GM18519 (cell line): ENCODE results near the gene AKAP11.
A peak's percentile ranks its signal among the peaks of the same experiment; 100 is the strongest.

Experiments used
- ATAC-seq: cut with Tn5 transposase; IDR thresholded peaks from one replicate; pipeline ENCODE4 v1.9.1; 2021; ENCODE audit warnings: mild to moderate bottlenecking, moderate library complexity; ENCODE audit not compliant: unreplicated experiment, low FRiP score

Gene AKAP11

GRCh38 chr13:42274386-42275097 lies 2.6 kb downstream of the AKAP11 start:
- ATAC-seq = no peak

- peak; percentile 31 for ATAC-seq
Observed at GRCh38 chr13:42275098-42275471, 3.1 kb downstream of the AKAP11 start.

DNA sequence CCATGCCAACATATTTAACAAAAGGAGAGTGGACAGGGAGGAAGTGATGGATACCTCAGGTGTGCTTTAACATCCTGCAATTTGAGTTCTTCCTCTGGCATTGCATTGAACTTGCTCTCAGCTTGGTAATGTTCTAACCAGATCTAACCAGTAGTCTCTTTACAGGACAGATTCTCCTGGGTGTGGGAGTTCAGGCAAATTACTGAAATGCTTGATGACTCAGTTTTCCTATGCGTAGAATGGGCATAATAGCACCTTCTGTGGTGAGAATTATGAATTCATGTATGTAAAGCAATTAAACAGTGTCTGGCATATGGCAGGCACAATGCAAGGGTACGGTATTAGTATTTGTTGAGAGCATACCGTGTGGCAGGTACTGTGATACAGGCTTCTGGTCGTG lies 3.6 kb downstream of the AKAP11 start:
- no peak for ATAC-seq

- ATAC-seq = no peak
Observed at GRCh38 chr13:42276683-42277082, 4.7 kb downstream of the AKAP11 start.

- no peak for ATAC-seq
Observed at GRCh38 chr13:42277618-42278276, 5.8 kb downstream of the AKAP11 start.

- ATAC-seq = no peak
Observed at GRCh38 chr13:42279080-42279479, 7.1 kb downstream of the AKAP11 start.

DNA sequence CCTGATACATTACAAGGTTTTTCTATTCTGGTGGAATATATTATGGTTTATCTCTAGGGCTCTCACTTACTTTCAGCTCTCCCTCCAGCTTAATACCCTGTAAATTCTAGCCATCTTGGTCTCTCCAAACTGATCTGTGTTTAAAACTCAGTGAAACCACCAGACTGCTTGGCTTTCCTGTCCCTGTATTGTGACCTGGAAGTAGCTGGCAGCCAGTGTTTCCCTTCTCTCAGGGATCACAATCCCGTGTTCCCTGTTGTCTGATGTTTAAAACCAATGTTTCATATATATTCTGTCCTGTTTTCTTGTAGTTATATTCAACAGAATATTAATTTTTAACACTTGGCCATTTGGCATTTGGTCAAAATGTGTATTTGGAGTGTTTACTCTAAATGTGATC lies 8.0 kb downstream of the AKAP11 start:
- no peak for ATAC-seq

DNA sequence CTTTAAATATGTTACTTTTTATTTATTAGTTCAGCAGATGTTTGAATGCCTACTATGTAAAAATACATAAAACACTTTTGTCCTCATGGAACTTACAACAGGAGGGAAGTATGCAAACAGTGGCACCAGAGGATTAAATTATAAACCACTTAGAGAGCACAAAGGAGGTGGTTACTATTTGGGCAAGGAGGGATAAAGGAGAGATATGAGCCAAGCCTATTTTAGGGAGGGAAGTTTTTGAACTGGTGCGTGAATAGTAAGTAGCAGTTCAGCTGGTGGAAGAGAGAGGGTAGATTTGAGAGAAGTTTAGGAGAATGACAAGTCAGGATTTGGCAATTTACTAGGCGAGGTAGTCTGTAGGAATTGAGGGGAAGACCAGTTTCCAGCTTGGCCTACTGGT lies 8.6 kb downstream of the AKAP11 start:
- no peak for ATAC-seq

DNA sequence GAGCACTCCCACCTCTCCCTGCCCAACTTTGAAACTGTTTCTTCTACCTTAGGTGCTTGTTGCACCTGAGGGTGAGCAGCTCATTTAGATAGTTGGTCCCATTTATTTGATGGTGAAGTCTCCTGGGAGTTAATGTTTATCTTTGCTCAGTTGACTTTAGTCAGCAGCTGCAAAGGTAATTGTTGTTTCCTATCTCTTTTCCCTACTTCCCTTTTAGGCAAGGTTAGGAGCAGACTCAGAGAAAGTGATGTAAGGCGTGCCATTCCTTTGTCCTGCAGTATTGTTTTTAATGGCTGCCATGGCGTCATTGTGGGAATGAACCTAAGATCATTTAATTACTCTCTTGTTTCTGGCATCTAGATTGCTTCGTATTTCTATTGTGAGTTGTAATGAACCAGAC lies 11.6 kb downstream of the AKAP11 start:
- no peak for ATAC-seq

DNA sequence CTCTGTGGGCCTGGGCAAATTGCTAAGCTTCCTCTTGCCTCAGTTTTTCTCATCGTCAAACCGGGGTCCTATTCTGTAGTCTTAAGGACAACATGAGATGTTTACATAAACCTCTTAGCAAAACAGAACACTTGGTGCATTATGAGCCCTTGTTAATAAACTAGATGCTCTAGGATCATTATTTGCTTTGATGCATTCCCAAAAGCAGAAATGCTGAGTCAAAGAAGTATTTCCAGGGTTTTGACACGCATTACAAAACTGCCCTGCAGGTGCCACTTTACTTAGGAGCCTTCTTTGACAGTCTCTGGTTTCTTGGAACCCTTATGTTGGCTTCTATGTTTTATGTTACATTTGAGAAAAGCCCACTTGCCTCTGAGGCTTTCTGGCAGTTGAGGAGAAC lies 12.1 kb downstream of the AKAP11 start:
- ATAC-seq = no peak

DNA sequence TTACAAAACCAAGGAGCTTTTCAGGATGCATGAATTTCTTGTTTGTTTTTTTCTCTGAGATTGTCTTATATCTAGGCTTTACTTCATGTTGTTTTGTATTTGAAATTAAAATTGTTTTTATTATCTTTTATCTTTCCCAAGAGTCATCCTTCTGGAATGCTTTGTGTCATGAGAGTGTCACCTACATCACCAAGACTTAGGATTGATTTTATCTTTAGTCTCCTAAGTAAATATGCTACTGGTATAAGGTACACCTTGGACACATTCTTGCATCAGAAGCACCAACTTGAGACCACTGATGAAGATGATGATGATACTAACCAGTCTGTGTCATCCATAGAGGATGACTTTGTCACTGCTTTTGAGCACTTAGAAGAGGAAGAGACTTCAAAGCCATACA lies 26.4 kb downstream of the AKAP11 start:
- no peak for ATAC-seq

DNA sequence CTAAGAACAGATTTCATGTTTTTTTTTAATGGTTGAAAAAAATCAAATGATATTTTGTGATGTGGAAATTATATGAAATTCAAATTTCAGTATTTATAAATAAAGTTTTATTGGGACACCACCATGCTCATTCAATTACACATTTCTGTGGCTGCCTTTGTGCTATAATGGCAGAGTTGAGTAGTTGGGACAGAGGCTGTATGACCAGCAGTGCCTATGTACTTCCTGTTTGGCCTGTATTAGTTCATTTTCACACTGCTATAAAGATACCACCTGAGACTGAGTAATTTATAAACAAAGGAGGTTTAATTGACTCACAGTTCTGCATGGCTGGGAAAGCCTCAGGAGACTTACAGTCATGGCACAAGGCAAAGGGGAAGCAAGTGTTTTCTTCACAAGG lies 33.6 kb downstream of the AKAP11 start:
- no peak for ATAC-seq

- ATAC-seq = no peak
Observed at GRCh38 chr13:42307461-42307860, 35.5 kb downstream of the AKAP11 start.

- no peak for ATAC-seq
Observed at GRCh38 chr13:42312817-42313431, 41.0 kb downstream of the AKAP11 start.

DNA sequence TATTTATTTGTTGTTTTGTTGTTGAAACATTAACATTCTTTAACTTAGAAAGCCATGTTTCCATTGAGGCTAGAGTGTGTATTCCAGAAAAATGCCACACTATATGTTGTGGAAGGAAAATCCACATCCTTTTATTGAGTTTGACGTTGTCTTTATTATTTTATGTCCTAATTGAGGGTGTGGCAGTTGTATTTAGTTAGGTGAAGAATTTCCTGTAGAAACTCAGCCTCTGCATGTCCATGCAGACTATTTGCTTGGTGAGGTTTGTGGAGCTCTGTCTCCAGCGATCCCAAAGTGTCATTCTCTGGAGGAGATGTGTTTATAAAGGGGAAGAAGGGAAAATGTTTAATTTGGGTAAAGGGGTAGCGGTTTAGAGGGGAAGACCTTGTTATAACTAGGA lies 46.6 kb downstream of the AKAP11 start:
- ATAC-seq = no peak

DNA sequence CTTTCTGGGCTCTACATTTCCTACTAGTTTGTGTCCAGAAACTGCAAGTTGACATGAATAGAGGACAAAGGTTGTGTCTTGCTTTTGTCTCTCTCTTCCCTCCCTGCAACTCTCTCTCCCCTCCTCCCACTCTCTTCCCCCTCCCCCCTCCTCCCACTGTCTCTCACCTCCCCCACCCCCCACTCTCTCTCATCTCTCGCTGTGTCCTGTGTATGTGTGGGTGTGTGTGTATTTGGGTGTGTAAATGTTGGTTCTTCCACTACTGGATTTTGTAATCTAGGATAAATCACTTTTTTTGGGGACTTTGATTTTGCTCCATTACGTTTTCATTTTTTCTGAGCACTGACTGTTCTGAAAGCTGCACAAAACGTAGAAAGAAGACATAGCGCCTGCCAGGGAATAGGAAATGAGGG lies 48.4 kb downstream of the AKAP11 start:
- ATAC-seq = no peak

GRCh38 chr13:42322806-42323205 lies 50.9 kb downstream of the AKAP11 start:
- no peak for ATAC-seq

DNA sequence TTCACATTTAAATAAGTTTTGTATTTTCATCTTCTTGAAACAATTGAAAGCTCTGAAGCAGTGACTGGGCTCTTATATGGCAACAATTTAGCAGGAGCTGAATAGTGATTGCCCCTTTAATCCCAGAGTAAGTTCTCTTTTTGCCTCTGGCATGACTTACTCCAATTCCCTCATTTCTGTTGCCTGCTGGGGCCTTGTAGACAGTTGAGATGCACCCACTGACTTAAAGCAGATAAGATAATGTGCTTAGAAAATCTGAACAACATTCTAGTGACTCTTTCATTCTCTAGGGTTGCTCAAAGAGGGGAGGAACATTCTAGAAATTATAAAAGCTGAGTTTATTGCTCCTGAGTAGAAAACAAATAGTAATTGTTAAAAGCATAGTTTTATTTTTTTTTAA lies 52.8 kb downstream of the AKAP11 start:
- ATAC-seq = no peak

GRCh38 chr13:42327725-42328124 lies 55.8 kb downstream of the AKAP11 start:
- no peak for ATAC-seq

GRCh38 chr13:42328672-42329071 lies 56.7 kb downstream of the AKAP11 start:
- ATAC-seq = no peak

- no peak for ATAC-seq
Observed at GRCh38 chr13:42329239-42329638, 57.3 kb downstream of the AKAP11 start.

DNA sequence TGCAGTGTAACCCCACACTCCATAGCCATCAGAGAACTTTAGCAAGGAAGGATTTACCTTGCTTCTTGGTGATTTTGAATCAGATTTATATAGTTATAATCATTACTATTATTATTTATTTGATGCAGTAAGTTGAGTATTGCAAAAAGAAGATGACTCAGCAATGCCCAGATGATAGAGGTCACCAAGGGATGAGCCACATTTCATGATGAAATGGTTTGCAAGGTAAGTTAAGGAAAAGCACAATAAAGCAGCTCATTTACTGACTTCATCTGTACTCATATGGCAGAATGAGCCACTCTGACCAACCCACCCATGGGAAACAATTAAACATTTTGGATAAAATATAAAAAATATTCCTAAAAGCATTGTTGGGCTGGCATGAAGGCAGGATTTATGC lies 59.1 kb downstream of the AKAP11 start:
- ATAC-seq = no peak
